Spleen (tissue), 11 donors: ENCODE results near the gene LRSAM1. TPM values are rescaled to one million over a fixed set of nuclear protein-coding genes. Genes with fewer than 3 reads are reported as not detected.

Experiments used
- DNase-seq: peaks from one replicate; pipeline ENCODE4 v3.0.0-alpha.2; 2020
- H3K27ac ChIP-seq, 8 donors: fragments of 200-600 bp; sonication (generic) in 7 of 8; 1 replicate in 4 of 8; 2 replicates in 4 of 8; pipeline versions ENCODE4 v1.5.0 to v1.8.0; 2016 to 2021; ENCODE audit warnings: inconsistent platforms in 4 of 8, mild to moderate bottlenecking in 4 of 8, moderate library complexity in 1 of 8
- H3K27me3 ChIP-seq, 7 donors: fragments of 200-600 bp; sonication (generic) in 6 of 7; replicated peaks in 1 of 7; 1 replicate in 4 of 7; 2 replicates in 3 of 7; pipeline versions ENCODE4 v1.5.0 to v1.8.0; 2016 to 2021; ENCODE audit warnings: inconsistent platforms in 3 of 7, mild to moderate bottlenecking in 1 of 7
- H3K36me3 ChIP-seq, 6 donors: fragments of 200-600 bp; sonication (generic) in 5 of 6; 1 replicate in 4 of 6; 2 replicates in 2 of 6; pipeline versions ENCODE4 v1.5.0 to v1.8.0; 2016 to 2021; ENCODE audit warnings: inconsistent platforms in 2 of 6
- H3K4me1 ChIP-seq, 6 donors: fragments of 200-600 bp; sonication (generic) in 5 of 6; 1 replicate in 3 of 6; 2 replicates in 3 of 6; pipeline versions ENCODE4 v1.5.0 to v1.8.0; 2016 to 2021; ENCODE audit warnings: inconsistent platforms in 3 of 6
- H3K4me3 ChIP-seq, 8 donors: fragments of 200-600 bp; sonication (generic) in 7 of 8; 1 replicate in 4 of 8; 2 replicates in 4 of 8; pipeline versions ENCODE4 v1.5.0 to v1.8.0; 2016 to 2021; ENCODE audit warnings: inconsistent platforms in 4 of 8, mild to moderate bottlenecking in 4 of 8, moderate library complexity in 2 of 8
- H3K9me3 ChIP-seq, 8 donors: fragments of 200-600 bp; sonication (generic) in 7 of 8; 1 replicate in 4 of 8; 2 replicates in 4 of 8; pipeline versions ENCODE4 v1.5.0 to v1.8.0; 2016 to 2021; ENCODE audit warnings: inconsistent platforms in 4 of 8
- CTCF ChIP-seq, 11 experiments: fragments of 200-600 bp in 7 of 11; fragments of 450-650 bp in 4 of 11; sonication (generic) in 4 of 11; IDR thresholded peaks in 8 of 11; conservative IDR thresholded peaks in 3 of 11; 1 replicate in 7 of 11; 2 replicates in 4 of 11; pipeline versions ENCODE4 v1.4.0 to v1.8.0; 2016 to 2021; ENCODE audit warnings: antibody characterized with exemption in 11 of 11, inconsistent platforms in 4 of 11, mild to moderate bottlenecking in 1 of 11
- POLR2A ChIP-seq, 3 donors: fragments of 450-650 bp; IDR thresholded peaks; one replicate each; pipeline ENCODE4 v1.5.1; 2017; ENCODE audit warnings: antibody characterized with exemption in 3 of 3, mild to moderate bottlenecking in 1 of 3
- POLR2AphosphoS5 ChIP-seq, 3 donors: sonication (generic); formaldehyde crosslinking; IDR thresholded peaks; one replicate each; pipeline ENCODE4 v1.5.1; 2017; ENCODE audit warnings: antibody characterized with exemption in 3 of 3
- WGBS, 5 donors: extraction: QIAGEN DNeasy Blood & Tissue Kit in 3 of 5; methylation state at CpG; one replicate each; pipeline versions ENCODE4 v1.1.5 to v1.1.7; 2013 to 2018; 5-methylcytosine and 5-hydroxymethylcytosine counted together
- intact Hi-C: fragments of 100-400 bp; cut with DNase I; formaldehyde crosslinking; loops from one replicate; pipeline ENCODE4 v1.15.0; 2023; ENCODE audit warnings: low total_unique reads
- polyA plus RNA-seq, 3 donors: library from polyadenylated mRNA; stranded (reverse); fragments of 200-250 nt; gene quantifications; one replicate each; pipeline ENCODE4 v1.2.1, GENCODE V29; 2013
- total RNA-seq, 7 donors: library from RNA; depleted of rRNA in 3 of 7; stranded (reverse); fragments of >200 nt in 3 of 7; fragmentation: NEBNext Ultra II Directional in 4 of 7; extraction: Animal tissue kit (Norgen Biotek cat#: 25700) in 4 of 7; gene quantifications; one replicate each; pipeline versions ENCODE4 v1.1.0 to v1.2.1, GENCODE V29; 2016 to 2021
- donor health status: healthy with polysubstance abuse.
- donor health status: DM: no; HTN: no; CAD: no; lungs with moderate emphysema.
- donor health status: DM: no; HTN: no; CAD: no.
- donor health status: Bipolar disorder and iron deficiency.
- donor health status: healthy.
- donor health status: DM: no; HTN: no; CAD: no.
- donor health status: DM: yes; HTN: yes; CAD: no.

LRSAM1 gene
- total and polyA plus RNA-seq, 10 donors: 13.5 to 32.1 (median 25.1) TPM

- Histone ChIP-seq H3K9me3 (peaks cover 0 to 34% (median 30%) of the 10 kb centered on the region in 8 donors), H3K27ac (peak overlapping the region in 5 of 8 donors; percentile 20 to 64 (median 40)), H3K4me3 (no peak overlapping the region), H3K36me3 (peaks cover 0 to 64% (median 8%) of the 10 kb centered on the region in 6 donors), H3K27me3 (no peaks in the 10 kb centered on the region), H3K4me1 (peaks cover 0 to 57% (median 22%) of the 10 kb centered on the region in 6 donors)
- intact Hi-C loops: no loop called here
- WGBS, 5 donors: 68 to 80% (median 74%) methylated on average over 26 to 30 of the region's 30 CpGs
- TF ChIP-seq POLR2A (IDR thresholded peaks at IDR 0.05): no peak
- TF ChIP-seq POLR2AphosphoS5 (IDR thresholded peaks at IDR 0.05): peak; percentile 32 to 62 (median 36)
- no peak for DNase-seq
Observed at GRCh38 chr9:127526655-127527559, 75.6 kb downstream of the LRSAM1 start.

- no peak for DNase-seq
- Histone ChIP-seq H3K27ac (peak overlapping the region in 4 of 8 donors; percentile 20 to 64 (median 54)), H3K27me3 (no peaks in the 10 kb centered on the region), H3K9me3 (peaks cover 0 to 33% (median 30%) of the 10 kb centered on the region in 8 donors), H3K4me1 (peaks cover 0 to 49% (median 17%) of the 10 kb centered on the region in 6 donors), H3K36me3 (peaks cover 0 to 56% (median 8%) of the 10 kb centered on the region in 6 donors), H3K4me3 (no peak overlapping the region)
- intact Hi-C loops: no loop called here
- TF ChIP-seq POLR2AphosphoS5 (IDR thresholded peaks at IDR 0.05): no peak
- WGBS, 5 donors: 85 to 95% (median 90%) methylated on average over 15 to 17 of the region's 17 CpGs
Observed at GRCh38 chr9:127527560-127528268, 76.4 kb downstream of the LRSAM1 start.

- H3K36me3 ChIP-seq: peaks cover 0 to 50% (median 4%) of the 10 kb centered on the region in 6 donors
- intact Hi-C loops: no loop called here
Observed at GRCh38 chr9:127528422-127529251, 77.3 kb downstream of the LRSAM1 start.

GRCh38 chr9:127529671-127530070 lies 78.4 kb downstream of the LRSAM1 start:
- H3K9me3 ChIP-seq: peaks cover 0 to 17% (median 14%) of the 10 kb centered on the region in 8 donors
- H3K27ac ChIP-seq: peak overlapping the region in 3 of 8 donors; percentile 11 to 74 (median 64)
- intact Hi-C loops: no loop called here
- peaks cover 0 to 39% (median 4%) of the 10 kb centered on the region in 6 donors for H3K36me3 ChIP-seq
- TF ChIP-seq CTCF (IDR thresholded peaks at IDR 0.05 in 8 of 11, conservative IDR thresholded peaks at IDR 0.05 in 3 of 11) (no peak), POLR2AphosphoS5 (IDR thresholded peaks at IDR 0.05) (no peak), POLR2A (IDR thresholded peaks at IDR 0.05) (no peak)
- no peak for DNase-seq
- WGBS, 5 donors: 86 to 92% (median 88%) methylated on average over 4 of the region's 4 CpGs
- no peaks in the 10 kb centered on the region for H3K27me3 ChIP-seq
- peaks cover 0 to 51% (median 16%) of the 10 kb centered on the region in 6 donors for H3K4me1 ChIP-seq
- no peak overlapping the region for H3K4me3 ChIP-seq

More at GRCh38 chr9:127528422-127529251, 77.3 kb downstream of the LRSAM1 start:
- DNase-seq: no peak
- TF ChIP-seq POLR2AphosphoS5 (IDR thresholded peaks at IDR 0.05) (no peak), POLR2A (IDR thresholded peaks at IDR 0.05) (no peak), CTCF (IDR thresholded peaks at IDR 0.05 in 8 of 11, conservative IDR thresholded peaks at IDR 0.05 in 3 of 11) (no peak)
- H3K4me1 ChIP-seq: peaks cover 0 to 48% (median 16%) of the 10 kb centered on the region in 6 donors
- H3K9me3 ChIP-seq: peaks cover 0 to 27% (median 24%) of the 10 kb centered on the region in 8 donors
- no peak overlapping the region for H3K4me3 ChIP-seq
- no peaks in the 10 kb centered on the region for H3K27me3 ChIP-seq
- H3K27ac ChIP-seq: peak overlapping the region in 7 of 8 donors; percentile 29 to 74 (median 50)
- 52 to 69% (median 59%) methylated on average over 8 to 15 of the region's 15 CpGs for WGBS, 5 donors
